ENCODE measurements around the gene C1orf52.

The C1orf52 gene

GRCh38 chr1:85228972-85229371 is 30.5 kb downstream of the C1orf52 start:
- DNase-seq = no peak

DNA sequence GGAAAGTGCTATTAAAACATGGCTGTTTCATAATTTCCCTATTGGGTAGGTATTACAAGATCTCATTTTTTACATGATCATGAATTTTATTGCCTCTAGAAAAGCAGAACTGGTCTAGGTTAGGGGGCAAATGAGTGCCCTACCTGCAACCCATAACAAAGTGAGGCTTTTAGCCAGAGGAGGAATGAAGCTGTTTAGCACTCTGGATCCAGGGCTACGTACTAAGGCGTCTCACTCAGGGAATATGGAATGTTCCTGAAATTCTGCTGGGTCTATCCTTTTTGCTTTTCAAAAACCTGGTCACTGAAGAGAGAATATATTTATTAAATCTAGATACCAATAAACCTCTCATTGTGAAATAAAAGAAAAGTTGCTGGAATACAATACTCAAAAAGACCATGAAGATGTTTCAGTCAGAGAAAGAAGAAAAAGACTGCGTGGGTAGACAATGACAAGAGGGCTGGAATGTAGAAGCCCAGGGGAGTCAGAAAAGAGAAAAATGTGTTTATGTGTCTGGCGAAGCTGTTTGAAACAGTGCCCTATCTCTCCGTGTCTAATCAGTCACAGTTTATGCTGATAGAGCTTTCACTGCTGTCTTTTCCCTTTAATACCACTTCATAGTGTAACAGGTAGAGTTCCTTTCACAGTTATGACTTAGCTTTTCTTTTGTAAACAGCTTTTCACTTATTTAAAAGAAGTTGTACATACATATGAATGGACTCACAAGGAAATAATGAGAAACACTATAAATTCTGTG is 33.7 kb downstream of the C1orf52 start:
- DNase-seq = no peak

DNA sequence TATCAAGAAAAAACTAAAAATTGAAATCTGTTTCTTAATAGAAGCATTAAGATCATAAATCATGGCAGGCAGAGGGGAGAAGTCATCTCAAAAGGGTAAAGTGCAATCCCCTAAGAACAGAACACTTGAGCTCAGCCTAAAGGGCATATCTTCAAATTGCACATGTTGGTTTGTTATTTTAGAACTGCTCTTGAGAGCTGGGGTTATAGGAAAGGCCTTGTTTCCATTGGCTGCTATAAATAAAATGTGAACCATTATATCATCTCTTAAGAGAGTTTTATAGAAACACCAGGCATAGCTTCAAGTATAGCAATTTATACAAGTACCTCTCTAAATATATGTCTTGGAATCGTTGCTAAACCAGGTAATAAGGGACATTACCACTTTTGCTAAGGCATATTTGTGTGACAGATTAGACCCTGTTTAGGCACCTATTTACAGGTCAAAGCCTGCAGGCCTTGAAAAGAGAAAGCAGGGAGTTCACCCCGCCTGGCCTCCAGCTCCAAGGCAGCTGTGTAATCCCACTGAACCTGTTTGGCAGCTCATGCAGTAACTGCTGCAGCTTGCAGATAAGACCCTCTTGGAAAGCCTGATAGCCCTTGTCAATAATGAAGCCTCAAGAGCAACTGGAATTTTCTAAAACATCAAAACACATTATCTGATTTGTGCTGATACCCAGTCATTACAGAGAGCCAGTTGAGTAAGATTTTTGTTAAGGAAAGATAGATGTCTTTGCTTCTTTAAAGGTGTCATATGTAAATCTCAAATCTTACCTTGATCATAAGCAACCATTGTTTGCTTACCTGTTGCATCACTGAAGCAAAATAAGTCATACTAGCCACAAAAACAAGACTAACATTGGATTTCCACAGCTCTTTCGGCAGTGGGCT is 34.5 kb downstream of the C1orf52 start:
- DNase-seq = no peak

DNA sequence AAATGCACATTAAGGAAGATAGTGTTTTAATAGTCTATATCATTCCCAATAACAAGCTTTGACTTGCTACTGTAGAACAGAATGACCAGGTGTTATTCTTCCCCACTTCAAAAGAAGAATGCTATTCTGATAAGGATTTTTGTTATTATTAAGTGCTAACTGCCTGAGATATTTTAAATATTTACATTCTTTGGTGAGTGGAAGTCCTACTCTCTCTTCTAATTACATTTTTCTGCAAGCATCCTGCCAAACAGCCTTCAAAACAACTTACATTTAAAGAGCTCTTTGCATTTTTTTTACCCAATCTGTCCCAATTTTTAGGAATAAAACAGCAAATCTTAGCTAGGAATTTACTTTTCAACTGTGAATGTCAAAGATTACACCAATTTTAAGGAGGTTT is 35.2 kb downstream of the C1orf52 start:
- DNase-seq = no peak

DNA sequence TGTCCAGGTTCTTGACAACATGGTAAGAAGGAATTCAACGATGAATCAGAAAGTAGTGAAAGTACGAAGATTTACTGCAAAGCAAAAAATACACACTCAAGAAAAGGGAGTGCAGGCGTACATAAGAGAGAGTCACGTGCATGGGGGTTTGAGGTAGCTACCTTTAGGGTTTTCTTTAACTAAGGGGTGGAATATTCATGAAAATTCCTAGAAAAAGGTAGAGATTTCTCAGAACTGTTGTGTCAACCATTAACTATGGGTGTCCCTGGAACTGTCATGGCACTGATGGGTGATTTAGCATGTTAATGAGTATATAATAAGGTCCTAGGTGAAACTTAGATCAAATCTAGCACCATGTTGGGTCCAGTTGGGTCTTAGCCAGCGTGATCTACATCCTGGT is 36.1 kb downstream of the C1orf52 start:
- no peak for DNase-seq

- no peak for DNase-seq
These were observed 38.7 kb downstream of the C1orf52 start for GRCh38 chr1:85220756-85221201.

- no peak for DNase-seq
These were observed 39.4 kb downstream of the C1orf52 start for GRCh38 chr1:85219853-85220610.

DNA sequence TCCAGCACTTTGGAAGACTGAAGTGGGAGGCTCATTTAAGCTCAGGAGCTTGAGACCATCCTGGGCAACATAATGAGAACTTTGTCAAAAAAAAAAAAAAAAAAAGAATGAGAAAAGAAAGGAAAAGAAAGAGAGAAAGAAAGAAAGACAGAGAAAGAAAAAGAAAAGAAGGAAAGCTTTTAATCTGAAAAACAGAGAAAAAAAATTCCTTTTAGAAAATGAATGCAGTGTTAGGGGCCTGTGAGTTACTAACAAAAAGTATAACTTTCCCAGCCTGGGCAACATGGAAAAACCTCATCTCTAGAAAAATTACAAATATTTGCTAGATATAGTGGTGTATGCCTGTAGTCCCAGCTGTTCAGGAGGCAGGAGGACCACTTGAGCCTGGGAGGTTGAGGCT is 42.8 kb downstream of the C1orf52 start:
- no peak for DNase-seq

GRCh38 chr1:85214654-85215053 is 44.8 kb downstream of the C1orf52 start:
- no peak for DNase-seq

GRCh38 chr1:85208488-85208887 is 51.0 kb downstream of the C1orf52 start:
- no peak for DNase-seq

GRCh38 chr1:85203573-85204171 is 55.8 kb downstream of the C1orf52 start:
- DNase-seq = no peak

DNA sequence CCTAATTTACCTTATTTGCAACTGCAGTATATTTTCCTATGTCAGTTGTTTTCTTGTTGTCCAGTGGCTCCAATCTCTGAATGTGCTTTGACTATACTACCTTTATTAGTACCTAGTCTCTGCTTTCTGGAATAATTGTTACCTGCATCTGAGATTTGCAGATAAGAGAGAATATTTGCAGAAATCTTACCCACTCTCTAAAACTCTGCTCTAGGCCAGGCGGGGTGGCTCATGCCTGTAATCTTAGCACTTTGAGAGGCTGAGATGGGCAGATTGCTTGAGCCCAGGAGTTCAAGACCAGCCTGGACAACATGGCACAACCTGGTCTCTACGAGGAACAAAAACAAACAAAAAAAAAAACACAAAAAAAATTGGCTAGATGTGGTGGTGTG is 56.6 kb downstream of the C1orf52 start:
- DNase-seq = no peak

- no peak for DNase-seq
These were observed 57.2 kb downstream of the C1orf52 start for GRCh38 chr1:85202092-85202863.

- DNase-seq = no peak
These were observed 57.9 kb downstream of the C1orf52 start for GRCh38 chr1:85201340-85202091.

DNA sequence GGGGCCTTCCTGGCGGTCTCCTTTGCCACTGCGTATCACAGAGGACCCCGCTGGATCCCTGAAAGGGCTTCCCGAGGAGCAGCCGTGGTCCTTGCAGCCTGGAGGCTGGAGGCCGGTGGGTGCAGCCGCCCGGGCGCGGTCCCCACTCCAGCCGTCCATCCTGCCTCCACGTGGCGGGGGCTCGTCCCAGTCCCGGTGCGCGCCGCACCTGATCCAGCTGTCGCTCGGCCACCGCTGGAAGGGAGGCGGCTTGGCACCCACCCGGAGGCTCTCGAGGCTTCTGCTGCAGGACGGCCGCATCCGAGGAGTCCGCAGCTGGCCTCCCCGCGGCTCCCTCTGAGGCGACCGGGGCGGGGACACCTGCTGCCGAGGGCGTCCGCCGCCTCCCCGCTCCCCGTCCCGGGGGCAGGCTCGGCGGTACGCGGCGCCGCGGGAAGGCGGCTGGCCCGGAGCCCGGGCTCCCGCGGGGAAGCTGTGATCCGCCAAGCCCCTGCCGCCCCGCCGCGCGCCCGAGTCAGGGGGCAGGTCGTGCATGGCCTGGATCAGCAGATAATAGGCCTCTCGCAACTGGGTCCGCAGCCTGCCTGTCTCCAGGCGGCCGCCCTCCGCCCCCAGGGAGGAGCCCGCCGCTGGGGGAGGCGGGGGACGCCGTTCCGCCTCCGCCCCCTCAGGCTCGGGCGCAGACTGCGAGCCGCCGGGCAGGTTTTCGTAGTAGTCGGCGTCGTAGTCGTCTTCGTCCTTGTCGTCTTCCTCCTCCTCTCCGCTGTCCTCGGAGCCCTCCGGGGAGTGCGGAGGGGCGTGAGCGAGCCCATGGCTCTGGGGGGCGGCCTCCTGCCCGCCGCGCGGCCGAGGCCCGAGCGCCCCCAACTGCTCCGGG is 58.8 kb downstream of the C1orf52 start, which contains the start of gene SYDE2:
TSS of gene SYDE2 (minus strand) at position 554 of the 877 bp plus-strand sequence. CDS start at position 534, 20 bp downstream.
- DNase-seq = no peak
